Measurements from ENCODE around the gene TRIP10. TPM values are rescaled to one million over a fixed set of nuclear protein-coding genes. Genes with fewer than 3 reads are reported as not detected.
A peak's percentile ranks its signal among the peaks of the same experiment; 100 is the strongest.
"Not testable (repeated sequence)": the region's sequence is repeated elsewhere in the genome, so short reads cannot be mapped to it uniquely, and the experiment has no call there.

The TRIP10 gene
- polyA plus RNA-seq, 4 donors = 42.1 to 141 (median 84.1) TPM

GRCh38 chr19:6768236-6768785 is 28.8 kb downstream of the TRIP10 start:
- Histone ChIP-seq H3K27ac (ENCODE audit: low read depth in 1 of 3, low read length in 2 of 3) (peak overlapping the region; percentile 40 to 87 (median 50)), H3K27me3 (ENCODE audit: control insufficient read depth in 3 of 3, insufficient read depth in 3 of 3, low read length in 3 of 3) (peaks cover 0 to 3% (median 0%) of the 10 kb centered on the region in 3 donors), H3K4me1 (ENCODE audit: control insufficient read depth in 3 of 3, insufficient read depth in 2 of 3, low read depth in 1 of 3, low read length in 2 of 3) (peaks cover 0 to 10% (median 0%) of the 10 kb centered on the region in 3 donors), H3K4me3 (ENCODE audit: low read depth in 1 of 3, low read length in 3 of 3) (peak overlapping the region in 1 of 3 donors; percentile 71), H3K36me3 (ENCODE audit: control insufficient read depth in 3 of 3, insufficient read depth in 2 of 3, low read depth in 1 of 3, low read length in 3 of 3) (peaks cover 0 to 3% (median 0%) of the 10 kb centered on the region in 3 donors), H3K9me3 (ENCODE audit: control insufficient read depth in 2 of 2, insufficient read depth in 1 of 2, low read depth in 1 of 2, low read length in 1 of 2) (no peaks in the 10 kb centered on the region)
- FAIRE-seq (no peak), DNase-seq (no peak)
- WGBS, 3 donors = 34 to 47% (median 42%) methylated on average over 8 of the region's 8 CpGs

- Histone ChIP-seq H3K27ac (ENCODE audit: low read depth in 1 of 3, low read length in 2 of 3) (no peak overlapping the region), H3K9me3 (ENCODE audit: control insufficient read depth in 2 of 2, insufficient read depth in 1 of 2, low read depth in 1 of 2, low read length in 1 of 2) (no peaks in the 10 kb centered on the region), H3K36me3 (ENCODE audit: control insufficient read depth in 3 of 3, insufficient read depth in 2 of 3, low read depth in 1 of 3, low read length in 3 of 3) (no peaks in the 10 kb centered on the region), H3K4me1 (ENCODE audit: control insufficient read depth in 3 of 3, insufficient read depth in 2 of 3, low read depth in 1 of 3, low read length in 2 of 3) (peaks cover 0 to 10% (median 0%) of the 10 kb centered on the region in 3 donors), H3K4me3 (ENCODE audit: low read depth in 1 of 3, low read length in 3 of 3) (no peak overlapping the region), H3K27me3 (ENCODE audit: control insufficient read depth in 3 of 3, insufficient read depth in 3 of 3, low read length in 3 of 3) (peaks cover 0 to 3% (median 0%) of the 10 kb centered on the region in 3 donors)
- 43 to 56% (median 47%) methylated on average over 11 of the region's 11 CpGs for WGBS, 3 donors
- FAIRE-seq (no peak), DNase-seq (peak; percentile 41 to 57)
Observed at GRCh38 chr19:6769006-6769619, 29.6 kb downstream of the TRIP10 start.

GRCh38 chr19:6771648-6772027 is 32.2 kb downstream of the TRIP10 start:
- H3K27ac ChIP-seq (ENCODE audit: low read depth in 1 of 3, low read length in 2 of 3) = not testable (repeated sequence)
- 82 to 91% (median 89%) methylated on average over 7 of the region's 7 CpGs for WGBS, 3 donors

GRCh38 chr19:6772028-6772865 is 32.8 kb downstream of the TRIP10 start, which contains the start of gene VAV1:
VAV1 (plus strand) TSS chr19:6772708; CDS start chr19:6772808, 100 bp downstream.
- DNase-seq (peak in 1 of 2 donors; percentile 60), FAIRE-seq (no peak)
- 25 to 45% (median 43%) methylated on average over 14 to 25 of the region's 25 CpGs for WGBS, 3 donors

More at GRCh38 chr19:6771648-6772027, 32.2 kb downstream of the TRIP10 start:
- not testable (repeated sequence) for H3K27me3 ChIP-seq (ENCODE audit: control insufficient read depth in 3 of 3, insufficient read depth in 3 of 3, low read length in 3 of 3); FAIRE-seq; DNase-seq; H3K4me3 ChIP-seq (ENCODE audit: low read depth in 1 of 3, low read length in 3 of 3); H3K9me3 ChIP-seq (ENCODE audit: control insufficient read depth in 2 of 2, insufficient read depth in 1 of 2, low read depth in 1 of 2, low read length in 1 of 2); H3K4me1 ChIP-seq (ENCODE audit: control insufficient read depth in 3 of 3, insufficient read depth in 2 of 3, low read depth in 1 of 3, low read length in 2 of 3); H3K36me3 ChIP-seq (ENCODE audit: control insufficient read depth in 3 of 3, insufficient read depth in 2 of 3, low read depth in 1 of 3, low read length in 3 of 3)

GRCh38 chr19:6772866-6773322 is 33.4 kb downstream of the TRIP10 start:
- WGBS, 3 donors = 39 to 65% (median 57%) methylated on average over 14 of the region's 14 CpGs
- H3K4me3 ChIP-seq (ENCODE audit: low read depth in 1 of 3, low read length in 3 of 3) = peak overlapping the region; percentile 35 to 70 (median 40)
- FAIRE-seq (no peak), DNase-seq (no peak)
- H3K36me3 ChIP-seq (ENCODE audit: control insufficient read depth in 3 of 3, insufficient read depth in 2 of 3, low read depth in 1 of 3, low read length in 3 of 3) = no peaks in the 10 kb centered on the region
- no peaks in the 10 kb centered on the region for H3K9me3 ChIP-seq (ENCODE audit: control insufficient read depth in 2 of 2, insufficient read depth in 1 of 2, low read depth in 1 of 2, low read length in 1 of 2)
- H3K27me3 ChIP-seq (ENCODE audit: control insufficient read depth in 3 of 3, insufficient read depth in 3 of 3, low read length in 3 of 3) = no peaks in the 10 kb centered on the region
- peaks cover 0 to 1% (median 0%) of the 10 kb centered on the region in 3 donors for H3K4me1 ChIP-seq (ENCODE audit: control insufficient read depth in 3 of 3, insufficient read depth in 2 of 3, low read depth in 1 of 3, low read length in 2 of 3)
- peak overlapping the region in 1 of 3 donors; percentile 73 for H3K27ac ChIP-seq (ENCODE audit: low read depth in 1 of 3, low read length in 2 of 3)

More at GRCh38 chr19:6772028-6772865, 32.8 kb downstream of the TRIP10 start, which contains the start of gene VAV1:
- Histone ChIP-seq H3K27ac (ENCODE audit: low read depth in 1 of 3, low read length in 2 of 3) (peak within 1 kb of the TSS in 1 of 3 donors; percentile 73), H3K9me3 (ENCODE audit: control insufficient read depth in 2 of 2, insufficient read depth in 1 of 2, low read depth in 1 of 2, low read length in 1 of 2) (no peaks in the 10 kb centered on the region), H3K4me3 (ENCODE audit: low read depth in 1 of 3, low read length in 3 of 3) (peak within 1 kb of the TSS; percentile 35 to 70 (median 40)), H3K4me1 (ENCODE audit: control insufficient read depth in 3 of 3, insufficient read depth in 2 of 3, low read depth in 1 of 3, low read length in 2 of 3) (peaks cover 0 to 5% (median 0%) of the 10 kb centered on the region in 3 donors), H3K27me3 (ENCODE audit: control insufficient read depth in 3 of 3, insufficient read depth in 3 of 3, low read length in 3 of 3) (no peaks in the 10 kb centered on the region), H3K36me3 (ENCODE audit: control insufficient read depth in 3 of 3, insufficient read depth in 2 of 3, low read depth in 1 of 3, low read length in 3 of 3) (no peaks in the 10 kb centered on the region)

GRCh38 chr19:6773323-6773931 is 33.9 kb downstream of the TRIP10 start:
- no peak for DNase-seq

GRCh38 chr19:6774821-6775707 is 35.6 kb downstream of the TRIP10 start:
- no peaks in the 10 kb centered on the region for H3K36me3 ChIP-seq (ENCODE audit: control insufficient read depth in 3 of 3, insufficient read depth in 2 of 3, low read depth in 1 of 3, low read length in 3 of 3)
- FAIRE-seq (no peak), DNase-seq (no peak)
- no peaks in the 10 kb centered on the region for H3K9me3 ChIP-seq (ENCODE audit: control insufficient read depth in 2 of 2, insufficient read depth in 1 of 2, low read depth in 1 of 2, low read length in 1 of 2)
- no peak overlapping the region for H3K4me3 ChIP-seq (ENCODE audit: low read depth in 1 of 3, low read length in 3 of 3)
- no peaks in the 10 kb centered on the region for H3K27me3 ChIP-seq (ENCODE audit: control insufficient read depth in 3 of 3, insufficient read depth in 3 of 3, low read length in 3 of 3)
- H3K27ac ChIP-seq (ENCODE audit: low read depth in 1 of 3, low read length in 2 of 3) = no peak overlapping the region
- 63 to 75% (median 71%) methylated on average over 11 of the region's 11 CpGs for WGBS, 3 donors
- no peaks in the 10 kb centered on the region for H3K4me1 ChIP-seq (ENCODE audit: control insufficient read depth in 3 of 3, insufficient read depth in 2 of 3, low read depth in 1 of 3, low read length in 2 of 3)

More at GRCh38 chr19:6773323-6773931, 33.9 kb downstream of the TRIP10 start:
- Histone ChIP-seq H3K9me3 (ENCODE audit: control insufficient read depth in 2 of 2, insufficient read depth in 1 of 2, low read depth in 1 of 2, low read length in 1 of 2) (no peaks in the 10 kb centered on the region), H3K4me3 (ENCODE audit: low read depth in 1 of 3, low read length in 3 of 3) (peak overlapping the region; percentile 35 to 70 (median 40)), H3K4me1 (ENCODE audit: control insufficient read depth in 3 of 3, insufficient read depth in 2 of 3, low read depth in 1 of 3, low read length in 2 of 3) (no peaks in the 10 kb centered on the region), H3K27me3 (ENCODE audit: control insufficient read depth in 3 of 3, insufficient read depth in 3 of 3, low read length in 3 of 3) (no peaks in the 10 kb centered on the region), H3K36me3 (ENCODE audit: control insufficient read depth in 3 of 3, insufficient read depth in 2 of 3, low read depth in 1 of 3, low read length in 3 of 3) (no peaks in the 10 kb centered on the region), H3K27ac (ENCODE audit: low read depth in 1 of 3, low read length in 2 of 3) (peak overlapping the region in 1 of 3 donors; percentile 73)
- 42 to 58% (median 43%) methylated on average over 8 of the region's 8 CpGs for WGBS, 3 donors
- FAIRE-seq = no peak

Data from small intestine (tissue), 7 donors.